ENCODE data around the gene CELSR1. TPM values are rescaled to one million over a fixed set of nuclear protein-coding genes. Genes with fewer than 3 reads are reported as not detected.

The CELSR1 gene
- total RNA-seq, 2 experiments from 2014 or later, result 3.7 to 5.2 TPM

GRCh38 chr22:46454504-46455269, 82.7 kb downstream of the CELSR1 start:
- no peaks in the 10 kb centered on the region for H3K9me3 ChIP-seq (ENCODE audit: low read length)
- no peak overlapping the region for H3K27ac ChIP-seq (ENCODE audit: low read depth, low read length, poor library complexity, severe bottlenecking)
- no peaks in the 10 kb centered on the region for H3K9me2 ChIP-seq (ENCODE audit: insufficient read depth, low read length)
- H3K36me3 ChIP-seq (ENCODE audit: insufficient read depth, low read length), result no peaks in the 10 kb centered on the region
- no peak overlapping the region for H2AFZ ChIP-seq (ENCODE audit: low read length)
- no peak overlapping the region for H3K4me2 ChIP-seq (ENCODE audit: low read length)
- no peak overlapping the region for H3K4me3 ChIP-seq (ENCODE audit: low read depth, low read length, poor library complexity, severe bottlenecking)
- H3K79me2 ChIP-seq (ENCODE audit: insufficient read depth, low read depth, low read length), result no peaks in the 10 kb centered on the region
- H4K20me1 ChIP-seq (ENCODE audit: insufficient read depth, low read length), result no peaks in the 10 kb centered on the region
- BruUV-seq (replicated peaks), result no TSS peak
- no peaks in the 10 kb centered on the region for H3K4me1 ChIP-seq (ENCODE audit: insufficient read depth, low read length, poor library complexity, severe bottlenecking)
- no peak for DNase-seq (ENCODE audit: low spot score)
- POLR2A ChIA-PET, result no interaction called here
- intact Hi-C loops (cut with micrococcal nuclease; ENCODE audit: unreplicated experiment), result no loop called here
- CTCF ChIA-PET (ENCODE audit: unreplicated experiment), result no interaction called here
- TF ChIP-seq CTCF (conservative IDR thresholded peaks at IDR 0.05; ENCODE audit: low read length) (no peak), EZH2phosphoT487 (IDR thresholded peaks at IDR 0.05; ENCODE audit: borderline replicate concordance, low read depth, low read length) (no peak)

- DNase-seq (ENCODE audit: low spot score), result no peak
- no TSS peak for BruUV-seq (replicated peaks)
- no peaks in the 10 kb centered on the region for H3K36me3 ChIP-seq (ENCODE audit: insufficient read depth, low read length)
- H4K20me1 ChIP-seq (ENCODE audit: insufficient read depth, low read length), result no peaks in the 10 kb centered on the region
- H3K9me2 ChIP-seq (ENCODE audit: insufficient read depth, low read length), result no peaks in the 10 kb centered on the region
- CTCF ChIA-PET (ENCODE audit: unreplicated experiment), result no interaction called here
- H2AFZ ChIP-seq (ENCODE audit: low read length), result no peak overlapping the region
- no peak for TF ChIP-seq CTCF (conservative IDR thresholded peaks at IDR 0.05; ENCODE audit: low read length)
- TF ChIP-seq EZH2phosphoT487 (IDR thresholded peaks at IDR 0.05; ENCODE audit: borderline replicate concordance, low read depth, low read length), result no peak
- no peak overlapping the region for H3K27ac ChIP-seq (ENCODE audit: low read depth, low read length, poor library complexity, severe bottlenecking)
- H3K9me3 ChIP-seq (ENCODE audit: low read length), result no peaks in the 10 kb centered on the region
- intact Hi-C loops (cut with micrococcal nuclease; ENCODE audit: unreplicated experiment), result no loop called here
- H3K4me2 ChIP-seq (ENCODE audit: low read length), result no peak overlapping the region
- H3K4me3 ChIP-seq (ENCODE audit: low read depth, low read length, poor library complexity, severe bottlenecking), result no peak overlapping the region
- H3K79me2 ChIP-seq (ENCODE audit: insufficient read depth, low read depth, low read length), result no peaks in the 10 kb centered on the region
- H3K4me1 ChIP-seq (ENCODE audit: insufficient read depth, low read length, poor library complexity, severe bottlenecking), result no peaks in the 10 kb centered on the region
- POLR2A ChIA-PET, result no interaction called here
Measured at GRCh38 chr22:46453829-46454503, 83.5 kb downstream of the CELSR1 start.

Measured in OCI-LY7 (cell line).